Endodermal cell (in vitro differentiated cells): ENCODE data around the gene MLH3. TPM values are rescaled to one million over a fixed set of nuclear protein-coding genes. Genes with fewer than 3 reads are reported as not detected.
"Not testable (repeated sequence)": the region's sequence is repeated elsewhere in the genome, so short reads cannot be mapped to it uniquely, and the experiment has no call there.

Experiments
- DNase-seq: peaks from one replicate; pipeline ENCODE4 v3.0.0-alpha.2; 2017
- H3K27ac ChIP-seq: 2 replicates; pipeline ENCODE4 v1.5.1; 2013; ENCODE audit warnings: mild to moderate bottlenecking, low read depth, low read length, moderate library complexity
- H3K27me3 ChIP-seq: 2 replicates; pipeline ENCODE4 v1.6.1; 2013; ENCODE audit warnings: mild to moderate bottlenecking, low read length, moderate library complexity; ENCODE audit not compliant: insufficient read depth, control insufficient read depth, poor library complexity, severe bottlenecking
- H3K36me3 ChIP-seq: 2 replicates; pipeline ENCODE4 v1.7.0; 2013; ENCODE audit warnings: mild to moderate bottlenecking, low read length, moderate library complexity; ENCODE audit not compliant: control insufficient read depth, insufficient read depth
- H3K4me1 ChIP-seq: one replicate; pipeline ENCODE4 v1.7.0; 2013; ENCODE audit warnings: low read length; ENCODE audit not compliant: control insufficient read depth, insufficient read depth
- H3K4me3 ChIP-seq: 2 replicates; pipeline ENCODE4 v1.5.1; 2013; ENCODE audit warnings: mild to moderate bottlenecking, low read length, moderate library complexity
- H3K9ac ChIP-seq: 2 replicates; pipeline ENCODE4 v1.6.1; 2013; ENCODE audit warnings: mild to moderate bottlenecking, low read length, moderate library complexity; ENCODE audit not compliant: poor library complexity, severe bottlenecking; ENCODE audit errors: extremely low read depth
- H3K9me3 ChIP-seq: 2 replicates; pipeline ENCODE4 v1.6.1; 2013; ENCODE audit warnings: mild to moderate bottlenecking, low read length, moderate library complexity; ENCODE audit not compliant: control insufficient read depth
- H3K27ac Mint-ChIP-seq: 2 replicates; pipeline ENCODE4 v1.8.0; 2020; ENCODE audit warnings: mixed read lengths
- H3K27me3 Mint-ChIP-seq: 2 replicates; pipeline ENCODE4 v1.8.0; 2021; ENCODE audit warnings: mild to moderate bottlenecking, mixed read lengths; ENCODE audit not compliant: insufficient read depth
- H3K36me3 Mint-ChIP-seq: 2 replicates; pipeline ENCODE4 v1.8.0; 2020; ENCODE audit warnings: low read depth, mixed read lengths
- H3K4me1 Mint-ChIP-seq: 2 replicates; pipeline ENCODE4 v1.8.0; 2020; ENCODE audit warnings: mixed read lengths
- H3K4me3 Mint-ChIP-seq: 2 replicates; pipeline ENCODE4 v1.8.0; 2020; ENCODE audit warnings: mild to moderate bottlenecking, moderate library complexity, mixed read lengths
- H3K9me3 Mint-ChIP-seq: 2 replicates; pipeline ENCODE4 v1.8.0; 2020; ENCODE audit warnings: mild to moderate bottlenecking, mixed read lengths
- WGBS, 2 experiments: methylation state at CpG; one replicate each; pipeline versions ENCODE4 v1.1.5 to v1.1.7; 2013; ENCODE audit warnings: missing lambda C conversion rate in 2 of 2, mixed read lengths in 1 of 2; ENCODE audit not compliant: insufficient coverage in 1 of 2, insufficient read length in 1 of 2; 5-methylcytosine and 5-hydroxymethylcytosine counted together
- total RNA-seq, 2 donors: library from RNA; stranded (reverse); fragmentation: NEBNext Ultra II Directional in 1 of 2; extraction: Animal tissue kit (Norgen Biotek cat#: 25700) in 1 of 2; gene quantifications; 2 replicates in 1 of 2; 3 replicates in 1 of 2; pipeline ENCODE4 v1.2.1, GENCODE V29; 2021
- TF ChIP-seq, protein P1 (sequence below): fragments of 200-600 bp; sonication (generic); conservative IDR thresholded peaks from 2 replicates; pipeline ENCODE4 v1.5.0; 2021; ENCODE audit warnings: antibody characterized with exemption, mild to moderate bottlenecking

MLH3 gene
- total RNA-seq, 2 donors from 2014 or later, result 18.7 to 34.6 TPM

GRCh38 chr14:75069811-75070145, 18.5 kb upstream of the MLH3 start:
- H3K27me3 Mint-ChIP-seq, result no peaks in the 10 kb centered on the region
- H3K9me3 Mint-ChIP-seq, result no peaks in the 10 kb centered on the region
- Histone ChIP-seq H3K27ac (no peak overlapping the region), H3K9ac (peak overlapping the region; percentile 68), H3K9me3 (no peaks in the 10 kb centered on the region), H3K36me3 (no peaks in the 10 kb centered on the region), H3K4me1 (no peaks in the 10 kb centered on the region), H3K4me3 (peak overlapping the region; percentile 90), H3K27me3 (no peaks in the 10 kb centered on the region)
- DNase-seq, result no peak
- H3K4me1 Mint-ChIP-seq, result peaks cover 4% of the 10 kb centered on the region
- TF ChIP-seq, protein P1, sequence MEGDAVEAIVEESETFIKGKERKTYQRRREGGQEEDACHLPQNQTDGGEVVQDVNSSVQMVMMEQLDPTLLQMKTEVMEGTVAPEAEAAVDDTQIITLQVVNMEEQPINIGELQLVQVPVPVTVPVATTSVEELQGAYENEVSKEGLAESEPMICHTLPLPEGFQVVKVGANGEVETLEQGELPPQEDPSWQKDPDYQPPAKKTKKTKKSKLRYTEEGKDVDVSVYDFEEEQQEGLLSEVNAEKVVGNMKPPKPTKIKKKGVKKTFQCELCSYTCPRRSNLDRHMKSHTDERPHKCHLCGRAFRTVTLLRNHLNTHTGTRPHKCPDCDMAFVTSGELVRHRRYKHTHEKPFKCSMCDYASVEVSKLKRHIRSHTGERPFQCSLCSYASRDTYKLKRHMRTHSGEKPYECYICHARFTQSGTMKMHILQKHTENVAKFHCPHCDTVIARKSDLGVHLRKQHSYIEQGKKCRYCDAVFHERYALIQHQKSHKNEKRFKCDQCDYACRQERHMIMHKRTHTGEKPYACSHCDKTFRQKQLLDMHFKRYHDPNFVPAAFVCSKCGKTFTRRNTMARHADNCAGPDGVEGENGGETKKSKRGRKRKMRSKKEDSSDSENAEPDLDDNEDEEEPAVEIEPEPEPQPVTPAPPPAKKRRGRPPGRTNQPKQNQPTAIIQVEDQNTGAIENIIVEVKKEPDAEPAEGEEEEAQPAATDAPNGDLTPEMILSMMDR, result no peak
- H3K36me3 Mint-ChIP-seq, result no peaks in the 10 kb centered on the region
- no peak overlapping the region for H3K4me3 Mint-ChIP-seq
- WGBS, 2 experiments, result 33 to 76% methylated on average over 12 of the region's 12 CpGs
- H3K27ac Mint-ChIP-seq, result peak overlapping the region; percentile 96

GRCh38 chr14:75069121-75069810, 18.0 kb upstream of the MLH3 start, which contains the start of gene ZC2HC1C:
ZC2HC1C (plus strand) TSS chr14:75069641; CDS start chr14:75070574, 933 bp downstream.
- Histone ChIP-seq H3K36me3 (no peaks in the 10 kb centered on the region), H3K4me1 (no peaks in the 10 kb centered on the region), H3K4me3 (peak within 1 kb of the TSS; percentile 90), H3K9ac (peak within 1 kb of the TSS; percentile 68), H3K27ac (peak within 1 kb of the TSS; percentile 49), H3K27me3 (no peaks in the 10 kb centered on the region), H3K9me3 (no peaks in the 10 kb centered on the region)
- H3K36me3 Mint-ChIP-seq, result no peaks in the 10 kb centered on the region
- no peaks in the 10 kb centered on the region for H3K9me3 Mint-ChIP-seq
- peak; percentile 98 for DNase-seq
- peaks cover 4% of the 10 kb centered on the region for H3K4me1 Mint-ChIP-seq
- H3K27ac Mint-ChIP-seq, result peak within 1 kb of the TSS; percentile 96
- TF ChIP-seq, protein P1, result no peak
- no peak within 1 kb of the TSS for H3K4me3 Mint-ChIP-seq
- 2 to 7% methylated on average over 18 to 58 of the region's 58 CpGs for WGBS, 2 experiments
- no peaks in the 10 kb centered on the region for H3K27me3 Mint-ChIP-seq

- Mint-ChIP-seq H3K36me3 (no peaks in the 10 kb centered on the region), H3K27me3 (no peaks in the 10 kb centered on the region), H3K9me3 (no peaks in the 10 kb centered on the region), H3K4me1 (peaks cover 4% of the 10 kb centered on the region), H3K4me3 (no peak overlapping the region), H3K27ac (no peak overlapping the region)
- WGBS, 2 experiments, result 11 to 13% methylated on average over 12 to 15 of the region's 15 CpGs
- DNase-seq, result no peak
- H3K9me3 ChIP-seq, result no peaks in the 10 kb centered on the region
- TF ChIP-seq, protein P1, result no peak
- H3K4me1 ChIP-seq, result no peaks in the 10 kb centered on the region
- H3K27me3 ChIP-seq, result no peaks in the 10 kb centered on the region
- no peaks in the 10 kb centered on the region for H3K36me3 ChIP-seq
- no peak overlapping the region for H3K27ac ChIP-seq
- H3K4me3 ChIP-seq, result peak overlapping the region; percentile 90
- peak overlapping the region; percentile 68 for H3K9ac ChIP-seq
These were observed 17.2 kb upstream of the MLH3 start for GRCh38 chr14:75068294-75069120.

DNA sequence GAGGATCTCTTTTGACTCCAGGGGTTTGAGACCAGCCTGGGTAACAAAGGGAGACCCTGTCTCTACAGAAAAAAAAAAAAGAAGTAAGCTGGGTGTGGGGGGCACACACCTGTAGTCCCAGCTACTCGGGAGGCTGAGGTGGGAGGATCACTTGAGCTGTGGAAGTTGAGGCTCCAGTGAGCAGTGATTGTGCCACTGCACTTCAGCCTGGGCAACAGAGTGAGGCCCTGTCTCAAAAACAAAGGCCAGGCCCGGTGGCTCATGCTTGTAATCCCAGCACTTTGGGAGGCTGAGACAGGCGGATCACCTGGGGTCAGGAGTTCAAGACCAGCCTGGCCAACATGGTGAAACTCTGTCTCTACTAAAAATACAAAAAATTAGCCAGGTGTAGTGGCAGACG, 16.5 kb upstream of the MLH3 start:
- not testable (repeated sequence) for H3K36me3 Mint-ChIP-seq

More for the DNA sequence above, 16.5 kb upstream of the MLH3 start:
- 88 to 93% methylated on average over 4 of the region's 4 CpGs for whole genome bisulfite sequencing, 2 experiments
- not testable (repeated sequence) for DNase-seq, H3K27me3 Mint-ChIP-seq, H3K9ac ChIP-seq, H3K27ac Mint-ChIP-seq, H3K9me3 ChIP-seq, H3K4me1 ChIP-seq, H3K9me3 Mint-ChIP-seq, H3K36me3 ChIP-seq, H3K27me3 ChIP-seq, H3K4me3 Mint-ChIP-seq, H3K27ac ChIP-seq
- peaks cover 12% of the 10 kb centered on the region for H3K4me1 Mint-ChIP-seq
- peak overlapping the region; percentile 90 for H3K4me3 ChIP-seq
